HEK293T (cell line): ENCODE results near the gene MGAT5.

Experiments used
- ARNT ChIP-seq: fragments of 450-650 bp; IDR thresholded peaks from 2 replicates; pipeline ENCODE4 v1.6.1; 2017; ENCODE audit warnings: mild to moderate bottlenecking
- BHLHE40 ChIP-seq: fragments of 450-650 bp; IDR thresholded peaks from 2 replicates; pipeline ENCODE4 v1.6.1; 2016; ENCODE audit warnings: mild to moderate bottlenecking, moderate library complexity, borderline replicate concordance
- FOXA1 ChIP-seq: fragments of 450-650 bp; IDR thresholded peaks from 2 replicates; pipeline ENCODE4 v1.6.1; 2016; ENCODE audit warnings: mild to moderate bottlenecking
- FOXK2 ChIP-seq: fragments of 450-650 bp; IDR thresholded peaks from 2 replicates; pipeline ENCODE4 v1.6.1; 2016; ENCODE audit warnings: mild to moderate bottlenecking
- HDGF ChIP-seq: fragments of 450-650 bp; IDR thresholded peaks from 2 replicates; pipeline ENCODE4 v1.6.1; 2017; ENCODE audit warnings: antibody characterized with exemption, borderline replicate concordance
- LEF1 ChIP-seq: fragments of 450-650 bp; IDR thresholded peaks from 2 replicates; pipeline ENCODE4 v1.6.1; 2017; ENCODE audit warnings: mild to moderate bottlenecking, borderline replicate concordance
- SP1 ChIP-seq: fragments of 450-650 bp; IDR thresholded peaks from 2 replicates; pipeline ENCODE4 v1.6.1; 2017
- ZNF384 ChIP-seq: fragments of 450-650 bp; IDR thresholded peaks from 2 replicates; pipeline ENCODE4 v1.6.1; 2016

DNA sequence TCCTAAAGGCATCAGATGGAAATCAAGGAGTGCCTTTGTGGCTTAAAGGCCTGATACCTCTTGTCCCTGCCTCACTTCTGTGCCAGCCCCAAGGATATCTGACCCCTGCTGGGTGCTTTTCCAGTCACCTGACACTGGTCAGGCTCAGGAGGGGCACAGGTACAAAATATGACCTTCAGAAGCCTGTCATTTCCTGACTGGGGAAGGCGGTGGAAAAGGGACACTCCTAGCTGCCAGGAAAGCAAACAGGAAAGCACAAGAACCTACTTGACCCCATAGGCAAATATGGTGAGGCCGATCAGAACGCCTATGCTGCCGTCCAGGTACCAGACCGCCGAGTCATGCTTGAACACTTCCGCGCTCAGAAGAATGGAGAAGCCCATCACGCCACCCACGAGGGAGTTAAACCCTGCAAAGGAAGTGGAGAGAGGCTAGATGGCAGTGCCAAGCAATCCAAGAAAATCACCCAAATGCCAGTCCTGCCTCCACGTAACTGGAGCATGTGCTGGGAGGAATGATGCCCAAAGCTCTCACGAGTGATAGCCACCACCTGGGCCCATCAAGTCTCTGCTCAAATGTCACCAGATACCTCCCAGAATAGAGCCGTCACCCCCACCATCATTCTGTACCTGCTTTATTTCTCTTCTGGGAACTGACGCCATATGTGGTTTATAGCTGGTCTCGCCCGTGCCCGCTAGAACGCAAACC is 204.0 kb downstream of the MGAT5 start:
- TF ChIP-seq ARNT (no peak), BHLHE40 (no peak), ZNF384 (no peak), HDGF (no peak), SP1 (no peak), FOXK2 (no peak), LEF1 (no peak), FOXA1 (no peak)
